Right lobe of liver (tissue), 4 donors: ENCODE measurements around the gene XPO1.

ENCODE experiments used
- CTCF ChIP-seq, 4 donors: fragments of 200-600 bp in 3 of 4; fragments of 450-650 bp in 1 of 4; IDR thresholded peaks; one replicate each; pipeline versions ENCODE4 v1.5.1 to v1.8.0; 2016 to 2022; ENCODE audit warnings: antibody characterized with exemption in 4 of 4, mild to moderate bottlenecking in 2 of 4
- POLR2A ChIP-seq: fragments of 450-650 bp; IDR thresholded peaks from one replicate; pipeline ENCODE4 v1.6.1; 2017; ENCODE audit warnings: antibody characterized with exemption, mild to moderate bottlenecking
- donor health status: DM: no; HTN: no; CAD: no.
- donor health status: DM: no; HTN: no; CAD: no.
- donor health status: DM: no; HTN: yes; CAD: no.

DNA sequence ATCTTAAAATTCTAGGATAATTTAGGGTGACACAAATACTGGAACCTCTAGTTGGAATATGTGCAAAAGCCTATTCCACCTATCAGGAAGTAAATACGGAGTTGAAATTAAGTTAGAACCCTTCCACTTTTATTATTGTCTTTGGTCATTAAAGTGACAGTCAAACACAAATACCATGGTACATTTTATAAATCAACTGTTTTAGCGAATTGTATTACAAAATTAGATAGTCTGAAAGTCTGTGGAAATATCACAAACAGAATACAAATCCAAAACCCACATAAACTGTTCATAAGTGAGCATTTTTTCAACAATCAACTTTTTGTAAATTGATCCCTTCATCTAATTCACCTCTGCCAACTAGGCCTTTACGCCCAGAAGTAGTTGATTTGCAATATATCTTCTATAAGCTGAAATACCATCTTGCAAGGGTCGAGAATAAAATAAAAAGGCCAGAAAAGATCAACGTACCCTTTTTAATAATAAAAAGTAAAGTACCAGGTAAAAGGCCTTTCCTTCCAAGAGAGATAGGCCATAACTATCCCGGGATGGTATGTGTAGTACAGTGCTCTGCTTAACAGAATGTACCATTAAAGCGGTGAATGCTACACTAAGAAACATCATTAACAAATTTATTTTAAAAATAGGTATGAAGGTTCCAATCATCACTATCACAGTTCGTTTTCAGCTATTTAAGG lies 68.6 kb downstream of the XPO1 start:
- TF ChIP-seq CTCF (IDR thresholded peaks at IDR 0.05) (no peak), POLR2A (no peak)
